UCSD-AML1 (cell line): ENCODE measurements around the gene SYT4.
"Not testable (repeated sequence)": the region's sequence is repeated elsewhere in the genome, so short reads cannot be mapped to it uniquely, and the experiment has no call there.

Experiments used
- DNase-seq: peaks from one replicate; lab custom pipeline; 2025; ENCODE audit not compliant: unreplicated experiment; lab: John Stamatoyannopoulos, UW

The SYT4 gene

GRCh38 chr18:43277164-43277600 is at the start of gene SYT4:
TSS of gene SYT4 (minus strand) at chr18:43277490. CDS start at chr18:43277281, 209 bp downstream.
- DNase-seq, result no peak

- DNase-seq, result no peak
Observed at GRCh38 chr18:43322132-43322531, 44.8 kb upstream of the SYT4 start.

- no peak for DNase-seq
Observed at GRCh38 chr18:43314941-43315340, 37.7 kb upstream of the SYT4 start.

GRCh38 chr18:43312891-43313290 is 35.6 kb upstream of the SYT4 start:
- DNase-seq, result no peak

- no peak for DNase-seq
Observed at GRCh38 chr18:43310239-43310638, 32.9 kb upstream of the SYT4 start.

GRCh38 chr18:43303376-43303775 is 26.1 kb upstream of the SYT4 start:
- no peak for DNase-seq

- not testable (repeated sequence) for DNase-seq
Observed at GRCh38 chr18:43286187-43286586, 8.9 kb upstream of the SYT4 start.

- DNase-seq, result no peak
Observed at GRCh38 chr18:43283299-43283698, 6.0 kb upstream of the SYT4 start.

- no peak for DNase-seq
Observed at GRCh38 chr18:43279015-43279744, 1.9 kb upstream of the SYT4 start.

- DNase-seq, result no peak
Observed at GRCh38 chr18:43278355-43278754, 1.1 kb upstream of the SYT4 start.

GRCh38 chr18:43276491-43276890 is 799 bp downstream of the SYT4 start:
- no peak for DNase-seq

GRCh38 chr18:43275546-43275945 is 1.7 kb downstream of the SYT4 start:
- DNase-seq, result no peak

- no peak for DNase-seq
Observed at GRCh38 chr18:43274526-43274925, 2.8 kb downstream of the SYT4 start.

- DNase-seq, result no peak
Observed at GRCh38 chr18:43271593-43272432, 5.5 kb downstream of the SYT4 start.

- DNase-seq, result no peak
Observed at GRCh38 chr18:43267818-43268217, 9.5 kb downstream of the SYT4 start.

- no peak for DNase-seq
Observed at GRCh38 chr18:43265465-43265864, 11.8 kb downstream of the SYT4 start.

GRCh38 chr18:43248610-43249249 is 28.6 kb downstream of the SYT4 start:
- DNase-seq, result no peak

GRCh38 chr18:43247944-43248343 is 29.3 kb downstream of the SYT4 start:
- no peak for DNase-seq

GRCh38 chr18:43238429-43238828 is 38.9 kb downstream of the SYT4 start:
- no peak for DNase-seq

- DNase-seq, result no peak
Observed at GRCh38 chr18:43236921-43237320, 40.4 kb downstream of the SYT4 start.

- no peak for DNase-seq
Observed at GRCh38 chr18:43234889-43235288, 42.4 kb downstream of the SYT4 start.

GRCh38 chr18:43222501-43222900 is 54.8 kb downstream of the SYT4 start:
- DNase-seq, result no peak
